ENCODE data around the gene RBP3.

GRCh38 chr10:47368431-47369180, 20.4 kb downstream of the RBP3 start:
- no peak for TF ChIP-seq POLR2AphosphoS5 (IDR thresholded peaks at IDR 0.05; ENCODE audit: insufficient read depth, low read depth, low read length)
- TF ChIP-seq POLR2A (IDR thresholded peaks at IDR 0.05; ENCODE audit: low read depth, low read length): no peak
- TF ChIP-seq MAX (IDR thresholded peaks at IDR 0.05; ENCODE audit: insufficient read depth, insufficient read length): no peak

All from endothelial cell of umbilical vein (primary cell).